ENCODE measurements around the gene GLIS1. TPM values are rescaled to one million over a fixed set of nuclear protein-coding genes. Genes with fewer than 3 reads are reported as not detected.

Gene GLIS1
- total RNA-seq, 1 experiment from 2014 or later = 0.28 TPM

DNA sequence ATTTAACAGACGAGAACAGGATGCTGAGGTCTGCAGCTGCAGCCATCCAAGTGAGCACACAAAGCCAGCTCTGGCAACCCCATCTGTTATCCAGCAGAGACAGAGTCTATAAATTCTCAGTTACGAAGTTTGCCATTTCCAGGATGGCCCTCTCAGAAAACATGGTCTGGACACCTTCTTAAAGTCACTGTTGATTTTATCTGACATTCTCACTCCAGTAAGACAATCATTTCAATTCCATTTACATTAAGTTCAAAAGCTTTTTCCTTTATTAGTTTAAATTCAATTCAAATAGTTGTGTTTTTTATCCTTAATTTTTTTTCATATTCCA, 154.2 kb downstream of the GLIS1 start:
- H2BK15ac ChIP-seq (ENCODE audit: low read depth, low read length) = no peak overlapping the region
- no peak overlapping the region for H3T11ph ChIP-seq (ENCODE audit: low read length)
- no peak for DNase-seq
- H3K79me2 ChIP-seq (ENCODE audit: insufficient read depth, low read length) = no peaks in the 10 kb centered on the region
- Mint-ChIP-seq H3K4me3 (no peak overlapping the region), H3K36me3 (ENCODE audit: insufficient read depth in 1 of 3, low read depth in 3 of 3) (no peaks in the 10 kb centered on the region), H3K27me3 (ENCODE audit: low read depth) (peaks cover 14% of the 10 kb centered on the region), H3K4me1 (peaks cover 16 to 25% of the 10 kb centered on the region in 2 experiments), H3K9me3 (no peaks in the 10 kb centered on the region), H3K27ac (no peak overlapping the region)
- no CpG with 5 or more reads among the region's 2 CpGs for WGBS (ENCODE audit: extremely low coverage, insufficient read length, low lambda C conversion rate)
- no peaks in the 10 kb centered on the region for H3K4me1 ChIP-seq (ENCODE audit: insufficient read depth, low read length)
- H4K8ac ChIP-seq (replicated peaks; ENCODE audit: insufficient read length, low read depth, low read length) = no peak overlapping the region
- no peak overlapping the region for H2AK5ac ChIP-seq (ENCODE audit: insufficient read length, low read length)
- no peaks in the 10 kb centered on the region for H3K79me1 ChIP-seq (ENCODE audit: insufficient read depth, low read depth, low read length, poor library complexity, severe bottlenecking)
- no peaks in the 10 kb centered on the region for H3K23me2 ChIP-seq (ENCODE audit: insufficient read length, low read depth, low read length, poor library complexity, severe bottlenecking)
- TF ChIP-seq, protein P1, sequence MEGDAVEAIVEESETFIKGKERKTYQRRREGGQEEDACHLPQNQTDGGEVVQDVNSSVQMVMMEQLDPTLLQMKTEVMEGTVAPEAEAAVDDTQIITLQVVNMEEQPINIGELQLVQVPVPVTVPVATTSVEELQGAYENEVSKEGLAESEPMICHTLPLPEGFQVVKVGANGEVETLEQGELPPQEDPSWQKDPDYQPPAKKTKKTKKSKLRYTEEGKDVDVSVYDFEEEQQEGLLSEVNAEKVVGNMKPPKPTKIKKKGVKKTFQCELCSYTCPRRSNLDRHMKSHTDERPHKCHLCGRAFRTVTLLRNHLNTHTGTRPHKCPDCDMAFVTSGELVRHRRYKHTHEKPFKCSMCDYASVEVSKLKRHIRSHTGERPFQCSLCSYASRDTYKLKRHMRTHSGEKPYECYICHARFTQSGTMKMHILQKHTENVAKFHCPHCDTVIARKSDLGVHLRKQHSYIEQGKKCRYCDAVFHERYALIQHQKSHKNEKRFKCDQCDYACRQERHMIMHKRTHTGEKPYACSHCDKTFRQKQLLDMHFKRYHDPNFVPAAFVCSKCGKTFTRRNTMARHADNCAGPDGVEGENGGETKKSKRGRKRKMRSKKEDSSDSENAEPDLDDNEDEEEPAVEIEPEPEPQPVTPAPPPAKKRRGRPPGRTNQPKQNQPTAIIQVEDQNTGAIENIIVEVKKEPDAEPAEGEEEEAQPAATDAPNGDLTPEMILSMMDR (conservative IDR thresholded peaks at IDR 0.05) = no peak
- no peak overlapping the region for H3K4me2 ChIP-seq (ENCODE audit: insufficient read depth, insufficient read length, low read length)
- no peak overlapping the region for H2BK12ac ChIP-seq (ENCODE audit: insufficient read length, low read depth, low read length)
- H3K27ac ChIP-seq (ENCODE audit: insufficient read length, low read depth, low read length) = no peak overlapping the region
- H3K9ac ChIP-seq (ENCODE audit: extremely low read depth, insufficient read length, low read length) = no peak overlapping the region
- no peak overlapping the region for H2BK5ac ChIP-seq (ENCODE audit: insufficient read length, low read length)
- no peak overlapping the region for H2BK120ac ChIP-seq (ENCODE audit: low read depth, low read length, poor library complexity, severe bottlenecking)
- H2AFZ ChIP-seq (ENCODE audit: low read length) = no peak overlapping the region
- H3K23ac ChIP-seq (ENCODE audit: insufficient read length, low read depth, low read length) = no peak overlapping the region
- no peaks in the 10 kb centered on the region for H4K20me1 ChIP-seq (ENCODE audit: control insufficient read depth, insufficient read depth, insufficient read length)
- no peak overlapping the region for H4K5ac ChIP-seq (ENCODE audit: insufficient read length, low read depth, low read length)
- no peak overlapping the region for H3K18ac ChIP-seq (ENCODE audit: insufficient read length, low read depth, low read length)
- H3K14ac ChIP-seq (ENCODE audit: insufficient read depth, low read length) = no peak overlapping the region
- no peak overlapping the region for H3K4ac ChIP-seq (ENCODE audit: low read depth, low read length)
- H3K9me3 ChIP-seq (ENCODE audit: control insufficient read depth, low read depth, low read length) = no peaks in the 10 kb centered on the region
- no peak overlapping the region for H3K56ac ChIP-seq (ENCODE audit: insufficient read length, low read depth, low read length)
- H2BK20ac ChIP-seq (ENCODE audit: low read depth, low read length, poor library complexity, severe bottlenecking) = no peak overlapping the region
- no peak overlapping the region for H4K91ac ChIP-seq (ENCODE audit: insufficient read length, low read depth, low read length)
- H3K27me3 ChIP-seq (ENCODE audit: insufficient read depth, low read length) = no peaks in the 10 kb centered on the region
